Ovary (tissue), 9 donors: ENCODE data around the gene CREB1. TPM values are rescaled to one million over a fixed set of nuclear protein-coding genes. Genes with fewer than 3 reads are reported as not detected.

Experiments used
- DNase-seq, 5 donors: peaks; one replicate each; pipeline ENCODE4 v3.0.0-alpha.2; 2019 to 2020
- H3K27ac ChIP-seq, 2 donors: fragments of 200-600 bp; one replicate each; pipeline versions ENCODE4 v1.5.1 to v1.8.0; 2019 to 2022
- H3K27me3 ChIP-seq: fragments of 200-600 bp; one replicate; pipeline ENCODE4 v1.8.0; 2022
- H3K36me3 ChIP-seq: fragments of 200-600 bp; sonication (generic); one replicate; pipeline ENCODE4 v1.5.1; 2019
- H3K4me1 ChIP-seq: one replicate; pipeline ENCODE4 v1.8.1; 2013; ENCODE audit warnings: mild to moderate bottlenecking, moderate library complexity; ENCODE audit not compliant: insufficient read depth
- H3K4me3 ChIP-seq: fragments of 200-600 bp; sonication (generic); one replicate; pipeline ENCODE4 v1.5.1; 2017
- H3K9me3 ChIP-seq, 2 donors: fragments of 200-600 bp in 1 of 2; sonication (generic) in 1 of 2; one replicate each; pipeline versions ENCODE4 v1.5.1 to v1.8.1; 2013 to 2019; ENCODE audit warnings: mild to moderate bottlenecking in 1 of 2, moderate library complexity in 1 of 2
- EP300 ChIP-seq: sonication (generic); formaldehyde crosslinking; IDR thresholded peaks from one replicate; pipeline ENCODE4 v1.6.1; 2017; ENCODE audit warnings: antibody characterized with exemption
- POLR2A ChIP-seq: fragments of 450-650 bp; IDR thresholded peaks from one replicate; pipeline ENCODE4 v1.6.1; 2017; ENCODE audit warnings: antibody characterized with exemption, mild to moderate bottlenecking, moderate library complexity
- WGBS, 3 donors: extraction: QIAGEN DNeasy Blood & Tissue Kit in 1 of 3; methylation state at CpG; one replicate each; pipeline versions ENCODE4 v1.1.5 to v1.1.7; 2013 to 2017; 5-methylcytosine and 5-hydroxymethylcytosine counted together
- intact Hi-C, 4 donors: fragments of 100-400 bp; cut with DNase I; formaldehyde crosslinking; loops; one replicate each; pipeline versions ENCODE4 v1.11.0 to v1.15.1; 2022 to 2023
- polyA plus RNA-seq, 2 donors: library from polyadenylated mRNA; stranded (reverse); fragments of 200-250 nt in 1 of 2; fragments of 350-450 nt in 1 of 2; fragmentation: Illumina TruSeq in 1 of 2; extraction: RNeasy Lipid Tissue Mini Kit (QIAGEN cat#74804) in 1 of 2; gene quantifications; one replicate each; pipeline ENCODE4 v1.2.3, GENCODE V29; 2013 to 2014
- total RNA-seq, 7 donors: library from RNA; depleted of rRNA in 2 of 7; stranded (reverse); fragments of >200 nt in 2 of 7; fragmentation: NEBNext Ultra II Directional in 3 of 7; extraction: Animal tissue kit (Norgen Biotek cat#: 25700) in 3 of 7; gene quantifications; one replicate each; pipeline versions ENCODE4 v1.1.0 to v1.2.4, GENCODE V29; 2016 to 2023
- TF ChIP-seq, protein P1 (sequence below), 3 donors: fragments of 450-650 bp in 2 of 3; fragments of 200-600 bp in 1 of 3; IDR thresholded peaks; one replicate each; pipeline versions ENCODE4 v1.5.1 to v1.8.0; 2016 to 2022; ENCODE audit warnings: antibody characterized with exemption in 3 of 3, mild to moderate bottlenecking in 1 of 3
- donor health status: DM: no; HTN: no; CAD: no; lungs with moderate emphysema.
- donor health status: DM: no; HTN: no; CAD: no.
- donor health status: Bipolar disorder and iron deficiency.
- donor health status: DM: yes; HTN: yes; CAD: no.
- donor health status: DM: no; HTN: no; CAD: no.
- donor health status: DM: yes; HTN: yes; CAD: no.

The CREB1 gene
- total and polyA plus RNA-seq, 9 donors = 10.8 to 79.6 (median 60.2) TPM

- intact Hi-C loops = no loop called here
- no peak overlapping the region for H3K27ac ChIP-seq
- no peaks in the 10 kb centered on the region for H3K4me1 ChIP-seq
Observed at GRCh38 chr2:207483066-207483465, 46.7 kb upstream of the CREB1 start.

GRCh38 chr2:207483477-207483876 is 46.3 kb upstream of the CREB1 start:
- no peaks in the 10 kb centered on the region for H3K9me3 ChIP-seq
- no peak for TF ChIP-seq EP300
- no peaks in the 10 kb centered on the region for H3K4me1 ChIP-seq
- H3K27me3 ChIP-seq = no peaks in the 10 kb centered on the region
- WGBS, 3 donors = 78 to 90% (median 84%) methylated on average over 4 of the region's 4 CpGs
- H3K4me3 ChIP-seq = no peak overlapping the region
- no peak for DNase-seq
- intact Hi-C loops = no loop called here
- no peaks in the 10 kb centered on the region for H3K36me3 ChIP-seq
- H3K27ac ChIP-seq = no peak overlapping the region

More at GRCh38 chr2:207483066-207483465, 46.7 kb upstream of the CREB1 start:
- Histone ChIP-seq H3K4me3 (no peak overlapping the region), H3K27me3 (no peaks in the 10 kb centered on the region), H3K9me3 (no peaks in the 10 kb centered on the region), H3K36me3 (no peaks in the 10 kb centered on the region)
- TF ChIP-seq, protein P1, sequence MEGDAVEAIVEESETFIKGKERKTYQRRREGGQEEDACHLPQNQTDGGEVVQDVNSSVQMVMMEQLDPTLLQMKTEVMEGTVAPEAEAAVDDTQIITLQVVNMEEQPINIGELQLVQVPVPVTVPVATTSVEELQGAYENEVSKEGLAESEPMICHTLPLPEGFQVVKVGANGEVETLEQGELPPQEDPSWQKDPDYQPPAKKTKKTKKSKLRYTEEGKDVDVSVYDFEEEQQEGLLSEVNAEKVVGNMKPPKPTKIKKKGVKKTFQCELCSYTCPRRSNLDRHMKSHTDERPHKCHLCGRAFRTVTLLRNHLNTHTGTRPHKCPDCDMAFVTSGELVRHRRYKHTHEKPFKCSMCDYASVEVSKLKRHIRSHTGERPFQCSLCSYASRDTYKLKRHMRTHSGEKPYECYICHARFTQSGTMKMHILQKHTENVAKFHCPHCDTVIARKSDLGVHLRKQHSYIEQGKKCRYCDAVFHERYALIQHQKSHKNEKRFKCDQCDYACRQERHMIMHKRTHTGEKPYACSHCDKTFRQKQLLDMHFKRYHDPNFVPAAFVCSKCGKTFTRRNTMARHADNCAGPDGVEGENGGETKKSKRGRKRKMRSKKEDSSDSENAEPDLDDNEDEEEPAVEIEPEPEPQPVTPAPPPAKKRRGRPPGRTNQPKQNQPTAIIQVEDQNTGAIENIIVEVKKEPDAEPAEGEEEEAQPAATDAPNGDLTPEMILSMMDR (IDR thresholded peaks at IDR 0.05) = no peak
- TF ChIP-seq EP300 = no peak
- no peak for TF ChIP-seq POLR2A
- DNase-seq = no peak

DNA sequence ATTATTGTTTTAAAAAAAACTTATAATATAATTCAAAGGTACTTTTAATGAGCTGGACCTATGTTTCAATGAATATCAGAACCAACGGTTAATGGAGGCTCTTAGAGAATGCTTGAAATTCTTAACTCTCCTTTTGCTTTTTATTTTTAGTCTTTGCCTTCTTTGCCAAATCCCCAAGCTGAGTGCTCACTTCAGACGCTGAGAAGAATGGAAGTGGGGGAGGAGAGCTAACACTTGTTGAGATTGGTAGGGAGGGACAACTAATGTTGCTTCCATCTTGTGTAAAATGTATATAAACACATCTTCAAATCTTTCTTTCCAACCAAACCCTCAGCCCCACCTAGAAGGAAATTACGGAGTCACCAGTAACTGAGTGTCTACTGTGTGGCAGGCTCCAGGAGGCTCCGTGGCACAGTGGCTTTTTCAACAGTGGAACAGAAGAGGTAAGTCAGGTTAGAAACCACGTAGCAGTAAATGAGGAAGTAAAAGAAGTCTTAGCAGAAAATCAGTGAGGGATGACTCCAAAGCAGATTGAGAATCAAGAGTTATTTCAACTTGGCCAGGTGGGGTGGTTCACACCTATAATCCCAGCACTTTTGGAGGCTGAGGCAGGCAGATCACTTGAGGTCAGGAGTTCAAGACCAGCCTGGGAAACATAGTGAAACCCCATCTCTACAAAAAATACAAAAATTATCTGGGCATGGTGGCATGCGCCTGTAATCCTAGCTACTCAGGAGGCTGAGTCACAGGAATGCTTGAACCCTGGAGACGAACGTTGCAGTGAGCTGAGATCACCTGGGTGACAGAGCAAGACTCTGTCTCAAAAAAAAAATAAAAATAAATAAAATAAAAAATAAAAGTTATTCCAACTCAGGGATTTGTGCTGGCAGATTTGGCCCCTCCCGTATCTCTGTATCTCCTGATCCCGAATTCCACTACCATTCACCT is 45.0 kb upstream of the CREB1 start:
- TF ChIP-seq, protein P1 (IDR thresholded peaks at IDR 0.05) = no peak
- no peak for TF ChIP-seq EP300
- no peak for TF ChIP-seq POLR2A
- Histone ChIP-seq H3K36me3 (no peaks in the 10 kb centered on the region), H3K27ac (no peak overlapping the region), H3K9me3 (no peaks in the 10 kb centered on the region), H3K27me3 (no peaks in the 10 kb centered on the region), H3K4me3 (no peak overlapping the region), H3K4me1 (no peaks in the 10 kb centered on the region)
- 71 to 72% (median 72%) methylated on average over 10 of the region's 10 CpGs for WGBS, 3 donors
- DNase-seq = no peak
- intact Hi-C loops = loop anchor here in 1 of 4 donors (5.0 kb wide), 1 partner anchor 782 kb away; no protein-coding TSS in a partner anchor

DNA sequence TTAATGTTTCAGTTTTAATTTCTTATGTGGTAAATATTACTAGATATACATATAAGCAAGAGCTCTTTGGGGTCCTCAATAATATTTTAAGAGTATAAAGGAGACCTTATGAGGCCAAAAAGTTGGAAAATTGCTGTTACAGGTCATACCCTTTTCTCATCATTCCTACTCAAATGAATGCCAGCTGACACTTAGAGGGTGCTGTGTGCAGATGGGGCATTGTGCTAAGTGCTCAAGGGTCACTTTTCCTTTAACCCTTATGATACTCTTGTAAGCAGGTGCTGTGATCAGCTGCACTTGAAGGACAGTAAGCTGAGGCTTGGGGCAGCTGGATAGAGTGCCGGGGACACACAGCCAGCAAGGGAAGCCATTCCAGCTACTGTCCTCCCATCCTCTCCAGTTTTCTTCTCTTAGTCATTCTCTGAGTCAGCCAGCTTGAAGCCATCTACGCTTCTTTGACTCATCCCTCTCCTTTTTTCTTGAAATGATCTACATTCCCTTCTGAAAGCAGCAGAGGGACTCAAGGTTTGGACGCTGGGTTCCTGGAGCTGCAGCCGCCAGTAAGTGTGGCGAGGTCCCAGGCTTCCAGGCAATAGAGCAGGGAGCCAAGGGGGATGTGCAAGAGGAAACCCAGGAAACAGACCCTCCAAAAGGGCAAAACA is 42.0 kb upstream of the CREB1 start:
- no peaks in the 10 kb centered on the region for H3K9me3 ChIP-seq
- TF ChIP-seq, protein P1 (IDR thresholded peaks at IDR 0.05) = no peak
- TF ChIP-seq EP300 = no peak
- no peak for TF ChIP-seq POLR2A
- H3K4me1 ChIP-seq = no peaks in the 10 kb centered on the region
- no peaks in the 10 kb centered on the region for H3K36me3 ChIP-seq
- intact Hi-C loops = loop anchor here in 1 of 4 donors (5.0 kb wide), 1 partner anchor 785 kb away; no protein-coding TSS in a partner anchor
- no peak overlapping the region for H3K4me3 ChIP-seq
- WGBS, 3 donors = 64 to 82% (median 64%) methylated on average over 5 of the region's 5 CpGs
- no peak overlapping the region for H3K27ac ChIP-seq
- no peaks in the 10 kb centered on the region for H3K27me3 ChIP-seq
- DNase-seq = no peak
